GM12872 (cell line): ENCODE results near the gene FRMD4A.

ENCODE experiments used
- CTCF ChIP-seq: IDR thresholded peaks from 3 replicates; pipeline ENCODE4 v1.5.1; 2011; ENCODE audit warnings: low read depth, mild to moderate bottlenecking, low read length, moderate library complexity; ENCODE audit not compliant: insufficient read depth

Gene FRMD4A

GRCh38 chr10:14016011-14016536 lies 314.6 kb downstream of the FRMD4A start:
- TF ChIP-seq CTCF: no peak

GRCh38 chr10:14014423-14014822 lies 316.3 kb downstream of the FRMD4A start:
- TF ChIP-seq CTCF: no peak

GRCh38 chr10:14010769-14011574 lies 319.8 kb downstream of the FRMD4A start:
- TF ChIP-seq CTCF: no peak

GRCh38 chr10:14010101-14010558 lies 320.6 kb downstream of the FRMD4A start:
- TF ChIP-seq CTCF: no peak

GRCh38 chr10:14009371-14010100 lies 321.2 kb downstream of the FRMD4A start:
- no peak for TF ChIP-seq CTCF

GRCh38 chr10:14008740-14009080 lies 322.0 kb downstream of the FRMD4A start:
- no peak for TF ChIP-seq CTCF

GRCh38 chr10:14004536-14004935 lies 326.2 kb downstream of the FRMD4A start:
- TF ChIP-seq CTCF: no peak
